ENCODE data around the gene NF1.
"Not testable (repeated sequence)": the region's sequence is repeated elsewhere in the genome, so short reads cannot be mapped to it uniquely, and the experiment has no call there.

Gene NF1

DNA sequence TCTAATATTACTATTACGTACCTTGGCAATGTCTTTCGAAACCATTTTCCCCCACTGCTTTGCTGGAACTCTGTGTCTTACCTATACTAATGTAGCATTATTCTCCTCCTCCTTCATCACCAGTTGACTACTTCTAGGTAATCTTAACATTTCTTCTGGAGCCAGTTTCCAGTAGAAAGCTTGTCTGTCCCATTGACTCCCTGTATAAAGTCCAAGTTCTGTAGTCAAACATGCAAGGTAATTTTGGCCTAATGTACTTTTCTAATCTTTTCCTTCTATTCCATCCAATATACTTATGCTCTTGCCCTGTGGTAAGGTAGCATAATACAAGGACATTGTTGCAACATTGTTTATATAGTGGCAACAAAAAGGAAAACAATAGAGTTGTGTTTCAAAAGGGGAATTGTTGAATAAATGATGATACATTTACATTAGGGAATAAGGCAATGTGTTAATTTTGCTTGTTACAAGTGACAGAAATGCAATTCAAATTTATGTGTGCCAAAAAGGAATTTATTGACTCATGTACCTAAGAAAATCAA, 174.3 kb downstream of the NF1 start:
- FAIRE-seq: no peak

DNA sequence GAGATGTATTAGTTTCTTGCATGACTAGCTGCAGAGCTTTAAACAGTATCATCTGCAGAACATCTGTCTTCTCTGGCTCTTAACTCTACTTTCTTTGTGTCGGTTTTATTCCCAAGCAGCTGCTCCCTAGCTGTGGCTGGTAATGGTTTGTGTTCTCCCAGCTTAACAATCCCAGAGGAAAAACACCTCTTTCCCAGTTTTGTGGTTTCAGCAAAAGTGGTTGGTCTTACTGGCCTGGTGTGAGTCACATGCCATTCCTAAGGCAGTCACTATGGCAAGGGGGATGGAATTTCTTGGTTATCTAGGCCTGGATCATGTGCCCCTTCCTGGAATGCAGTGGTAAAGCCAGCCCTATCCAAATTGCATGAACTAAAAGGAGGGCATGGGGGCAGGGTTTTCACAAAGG, 174.8 kb downstream of the NF1 start:
- no peak for FAIRE-seq

DNA sequence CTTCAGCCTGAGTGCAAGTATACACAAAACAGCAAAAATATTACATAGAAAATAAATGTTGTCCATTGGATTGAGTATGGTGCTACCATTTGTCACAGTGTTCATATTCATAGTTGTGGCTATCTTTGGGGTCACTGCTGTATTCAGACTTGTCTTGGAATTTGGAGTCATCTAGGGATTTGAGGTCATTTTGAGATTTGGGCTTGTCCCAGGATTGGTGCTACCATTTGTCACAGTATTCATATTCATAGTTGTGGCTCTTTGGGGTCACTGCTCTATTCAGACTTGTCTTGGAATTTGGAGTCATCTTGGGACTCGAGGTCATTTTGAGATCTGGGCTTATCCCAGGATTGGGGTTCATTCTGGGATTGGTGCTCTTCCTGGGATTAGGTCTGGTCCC, 177.5 kb downstream of the NF1 start:
- no peak for FAIRE-seq

DNA sequence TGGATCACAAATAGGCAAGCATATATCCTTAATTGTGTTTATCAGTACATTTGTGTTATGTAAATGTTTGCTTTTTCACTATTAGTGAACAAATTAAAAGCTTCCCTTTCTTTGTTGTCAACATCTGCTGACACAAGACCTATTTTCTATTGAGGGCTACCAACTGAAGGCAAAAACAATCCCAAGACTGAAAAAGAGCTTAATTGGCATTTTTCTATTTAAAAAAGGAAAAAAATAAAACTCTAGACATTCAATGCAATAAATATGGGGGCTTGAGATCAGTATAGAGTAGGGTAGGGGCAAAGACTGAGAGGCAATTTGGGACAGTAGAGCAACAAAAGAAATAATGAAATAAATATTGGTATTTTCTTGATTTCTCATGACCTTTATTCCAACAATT, 178.0 kb downstream of the NF1 start:
- FAIRE-seq: no peak

DNA sequence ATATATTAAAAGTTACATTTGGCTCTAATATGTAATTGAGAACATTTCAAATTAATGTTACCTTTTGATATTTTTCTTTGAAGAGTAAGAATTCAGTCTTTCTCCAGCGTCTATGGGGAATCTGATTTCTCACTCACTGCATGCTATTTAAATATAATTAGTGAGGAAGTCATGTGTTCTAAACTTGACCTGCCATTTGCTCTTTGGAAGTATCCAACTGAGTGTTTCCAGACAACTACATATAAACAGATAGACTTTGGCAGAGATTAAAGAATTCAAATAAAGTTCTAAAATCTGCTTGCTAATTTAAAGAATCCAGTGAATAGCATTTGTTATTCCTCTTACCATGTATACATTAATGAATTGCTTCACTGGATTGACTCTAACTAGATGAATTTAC, 178.7 kb downstream of the NF1 start:
- no peak for FAIRE-seq

DNA sequence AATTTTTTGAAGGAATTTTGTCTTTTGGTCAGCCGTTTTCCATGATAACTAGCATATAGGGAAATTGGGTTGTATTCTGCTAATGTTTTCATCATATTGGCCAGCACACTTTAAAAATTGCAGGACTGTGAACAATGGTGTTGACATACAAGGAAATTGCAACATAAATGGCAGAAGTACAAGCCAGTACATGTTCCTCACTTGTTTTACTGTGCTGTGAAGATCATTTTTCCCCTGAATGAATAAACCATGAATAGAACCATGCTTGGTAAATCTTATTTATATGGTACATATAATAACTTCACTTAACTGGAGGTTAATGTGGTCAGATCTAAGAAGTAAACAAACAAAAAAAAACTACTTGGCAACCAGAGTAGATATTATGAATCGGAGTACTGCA, 179.5 kb downstream of the NF1 start:
- no peak for FAIRE-seq

DNA sequence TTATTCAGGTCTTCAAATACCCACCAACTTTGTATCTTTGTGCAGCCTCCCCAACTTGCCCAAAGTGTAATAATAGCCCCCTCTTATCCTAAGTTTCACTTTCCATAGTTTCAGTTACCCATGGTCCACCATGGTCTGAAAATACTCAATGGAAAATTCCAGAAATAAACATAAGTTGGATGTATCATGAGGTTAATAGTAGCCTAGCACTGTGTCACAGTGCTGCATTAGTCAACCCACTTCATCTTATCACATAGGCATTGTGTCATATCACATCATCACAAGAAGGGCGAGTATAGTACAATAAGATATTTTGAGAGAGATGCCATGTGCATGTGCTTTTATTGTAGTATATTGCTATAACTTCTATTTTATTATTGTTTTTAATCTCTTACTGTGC, 180.3 kb downstream of the NF1 start:
- no peak for FAIRE-seq

DNA sequence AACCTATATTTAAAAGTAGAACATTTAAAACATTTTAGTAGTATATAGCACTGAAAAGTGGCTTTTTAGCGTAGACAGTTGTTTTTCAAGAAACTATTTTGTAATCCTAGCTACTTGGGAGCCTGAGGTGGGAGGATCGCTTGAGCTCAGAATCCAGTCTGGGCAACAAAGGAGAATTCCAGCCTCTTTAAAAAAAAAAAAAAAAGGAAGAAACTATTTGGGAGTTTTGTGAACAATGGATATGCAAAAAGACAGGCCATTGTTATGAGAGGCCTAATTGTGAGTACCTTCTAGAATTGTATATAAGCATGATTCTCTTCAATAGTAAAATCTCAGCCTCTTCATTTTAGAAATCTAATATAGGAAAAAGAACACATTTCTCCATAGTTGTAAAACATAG, 184.6 kb downstream of the NF1 start:
- FAIRE-seq: no peak

DNA sequence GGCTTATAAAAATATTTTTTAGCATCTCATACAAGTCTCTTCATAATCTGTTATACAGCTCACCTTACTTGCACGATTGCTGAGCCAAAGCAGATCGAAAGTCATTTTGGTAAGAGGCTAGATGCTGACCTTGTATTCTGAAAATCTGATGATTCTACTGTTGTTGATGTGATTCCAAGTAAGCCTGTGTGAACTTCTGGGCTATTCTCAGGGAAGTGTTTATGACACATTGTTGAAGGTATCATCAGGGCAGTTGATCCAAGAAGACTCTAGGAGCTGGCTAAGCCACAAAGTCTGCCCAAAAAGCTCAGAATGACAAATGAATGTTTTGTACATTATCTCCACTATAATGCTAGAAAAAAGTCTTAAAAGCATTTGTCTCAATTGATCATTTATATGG, 186.3 kb downstream of the NF1 start:
- no peak for FAIRE-seq

DNA sequence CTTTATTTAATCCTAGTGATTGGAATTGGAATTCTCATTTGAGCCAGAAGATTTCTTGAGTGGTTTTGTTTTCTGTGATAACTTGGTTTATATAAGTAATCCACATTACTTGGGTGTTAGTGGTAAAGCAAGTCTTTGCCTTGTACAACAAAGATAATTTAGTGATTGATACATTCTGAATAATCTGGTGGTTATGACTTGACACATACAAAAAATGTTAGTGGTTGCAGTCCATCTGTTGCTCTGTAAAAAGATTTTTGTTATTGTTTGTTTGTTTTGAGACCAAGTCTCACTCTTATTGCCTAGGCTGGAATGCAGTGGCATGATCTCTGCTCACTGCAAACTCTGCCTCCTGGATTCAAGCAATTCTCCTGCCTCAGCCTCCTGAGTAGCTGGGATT, 189.1 kb downstream of the NF1 start:
- no peak for FAIRE-seq

DNA sequence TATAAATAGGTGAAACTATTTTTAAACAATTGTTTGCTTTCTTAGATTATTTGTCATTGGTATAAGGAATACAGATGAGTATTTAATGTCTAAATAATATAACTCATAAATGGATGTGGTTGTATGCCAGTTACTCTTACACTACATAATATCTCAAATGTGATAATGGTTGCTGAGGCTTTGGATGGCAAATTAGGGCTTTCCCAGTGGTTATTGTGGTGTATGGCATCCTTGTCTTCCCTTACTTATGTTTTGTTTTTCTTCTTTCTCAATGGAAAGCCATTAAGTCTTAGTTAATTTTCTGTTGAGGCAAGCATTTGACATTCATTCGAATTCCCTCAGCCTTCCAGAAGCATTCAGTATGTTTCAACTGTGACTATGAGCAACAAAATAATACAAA, 191.8 kb downstream of the NF1 start:
- FAIRE-seq: no peak

DNA sequence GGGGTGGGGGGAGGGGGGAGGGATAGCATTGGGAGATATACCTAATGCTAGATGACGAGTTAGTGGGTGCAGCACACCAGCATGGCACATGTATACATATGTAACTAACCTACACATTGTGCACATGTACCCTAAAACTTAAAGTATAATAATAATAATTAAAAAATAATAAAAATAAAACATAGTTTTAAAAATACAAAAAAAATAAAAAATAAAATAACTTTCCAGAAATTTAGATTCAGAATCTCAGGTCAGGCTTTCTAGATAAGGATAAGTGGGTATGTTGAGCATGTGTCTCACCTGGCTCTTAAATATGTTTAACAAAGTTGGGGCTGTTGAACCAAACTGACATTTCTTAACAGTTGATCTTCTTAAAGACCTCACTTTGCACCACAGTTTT, 193.2 kb downstream of the NF1 start:
- FAIRE-seq: not testable (repeated sequence)

DNA sequence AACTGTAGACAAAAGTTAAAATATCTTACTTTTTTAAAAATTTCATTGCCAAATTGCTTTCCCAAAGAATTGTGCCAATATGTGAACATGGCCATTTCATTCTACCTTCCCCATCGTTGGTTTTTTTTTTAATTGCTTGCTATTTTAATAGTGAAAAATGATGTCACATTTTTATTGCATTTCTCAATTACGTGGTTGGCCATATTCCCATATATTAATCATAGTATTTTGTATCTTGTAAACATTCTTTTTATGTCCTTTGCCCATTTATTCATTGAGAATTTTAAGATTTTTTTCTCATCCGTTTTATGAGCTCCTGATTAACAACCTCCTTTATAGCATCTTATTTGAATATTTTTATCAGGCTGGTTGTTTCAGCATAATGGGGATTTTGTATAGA, 195.0 kb downstream of the NF1 start:
- peak; percentile 3 for FAIRE-seq

DNA sequence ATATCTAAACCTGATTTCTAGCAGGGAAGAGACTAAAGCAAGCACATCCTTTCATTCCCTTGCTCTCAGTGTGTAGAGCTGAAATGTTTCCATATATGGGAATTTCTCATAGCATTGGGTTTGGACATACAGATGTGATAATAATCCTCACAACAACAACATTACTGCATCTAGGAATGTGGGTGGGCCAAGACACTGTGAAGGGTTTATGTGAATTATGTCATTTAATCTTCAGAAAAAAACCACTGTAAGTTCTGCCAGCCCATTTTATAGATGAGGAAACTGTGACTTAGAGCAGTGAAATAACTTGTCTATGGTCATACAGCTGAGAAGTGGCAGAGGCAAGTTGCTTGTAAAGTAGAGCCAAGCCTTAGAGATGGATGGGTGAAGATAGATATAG, 197.0 kb downstream of the NF1 start:
- FAIRE-seq: no peak

DNA sequence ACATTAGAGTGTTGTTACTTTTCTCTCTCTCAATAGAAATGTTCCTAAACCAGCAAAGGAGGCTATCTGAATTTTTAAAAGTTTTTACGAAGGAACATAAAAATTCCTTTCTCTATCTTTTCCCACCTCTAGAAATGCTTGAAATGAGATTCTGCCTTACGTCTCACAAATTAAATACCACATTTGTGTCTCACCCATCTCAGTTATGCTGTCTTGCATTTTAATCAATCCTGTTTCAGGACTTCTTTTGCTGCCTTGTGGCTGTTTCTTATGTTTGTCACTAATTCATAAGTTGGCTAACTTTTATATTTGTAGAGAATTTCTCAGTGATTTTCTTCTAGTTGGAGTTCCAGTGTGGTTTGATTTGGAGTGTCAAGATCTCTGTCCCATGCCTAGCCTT, 198.8 kb downstream of the NF1 start:
- no peak for FAIRE-seq

DNA sequence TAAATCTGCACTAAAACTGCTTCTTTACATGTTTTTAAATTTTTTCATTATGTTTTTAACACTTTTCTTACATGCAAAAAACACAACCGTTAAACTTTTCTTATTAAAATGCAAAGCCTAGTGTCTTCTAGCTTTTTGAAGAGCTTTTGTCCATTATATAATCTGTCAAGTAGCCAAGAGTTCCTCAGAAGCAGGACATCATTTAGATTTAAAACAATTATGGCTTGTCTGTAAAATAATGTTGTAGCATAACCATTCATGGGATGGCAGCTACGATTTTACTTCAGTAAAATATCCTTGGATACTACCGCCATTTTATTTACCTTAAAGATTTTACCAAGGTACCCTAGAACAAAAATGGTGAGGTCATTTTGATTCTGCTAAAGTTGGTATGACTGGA, 199.5 kb downstream of the NF1 start:
- FAIRE-seq: no peak

DNA sequence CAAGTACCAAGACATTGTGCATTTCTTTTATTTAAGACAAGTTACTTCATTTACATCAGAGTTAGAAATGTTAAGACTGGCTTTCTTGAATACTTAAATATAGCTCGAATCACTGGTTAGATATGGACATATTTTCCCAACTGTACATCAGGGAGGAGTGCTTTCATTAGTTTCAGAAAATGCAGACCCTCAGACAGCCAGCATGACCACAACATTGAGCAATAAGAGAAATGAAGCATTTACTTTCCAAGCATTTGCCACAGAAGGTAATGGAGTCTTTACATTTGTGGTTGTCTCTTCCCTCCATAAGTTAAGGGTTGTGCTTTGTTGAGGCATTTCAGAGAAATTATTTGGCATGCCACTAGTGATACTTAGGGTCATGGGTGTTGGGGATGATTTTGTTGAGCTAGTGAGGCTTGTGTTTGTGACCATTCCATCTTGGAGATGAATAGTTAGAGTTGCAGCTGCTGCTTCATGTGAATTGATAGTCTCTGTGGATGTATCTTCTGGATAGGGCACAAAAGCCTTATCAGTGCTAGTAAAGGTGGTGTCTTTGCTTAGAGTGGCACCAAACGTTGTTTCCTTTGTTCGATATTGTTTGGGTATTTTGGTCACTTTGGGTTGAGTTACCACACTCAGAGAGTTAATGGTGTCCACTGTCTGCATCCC, 200.2 kb downstream of the NF1 start:
- FAIRE-seq: no peak

DNA sequence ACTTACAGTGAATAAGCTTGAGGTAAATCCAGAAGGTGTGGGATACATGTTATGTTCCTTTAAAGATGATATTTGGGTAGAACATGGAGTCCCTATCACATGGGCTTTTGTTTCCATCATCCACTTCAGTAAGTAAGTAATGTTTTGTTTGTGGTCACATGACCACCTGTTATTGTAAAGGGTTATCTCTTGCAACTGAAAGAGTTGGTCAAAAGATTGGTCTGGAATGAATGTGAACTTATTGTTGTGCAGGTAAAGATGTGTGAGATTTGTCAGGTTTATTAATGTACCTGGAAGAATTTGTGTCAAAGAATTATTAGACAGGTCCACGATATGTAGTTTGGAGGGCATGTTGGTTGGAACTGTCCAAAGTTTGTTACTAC, 200.7 kb downstream of the NF1 start:
- FAIRE-seq: no peak

DNA sequence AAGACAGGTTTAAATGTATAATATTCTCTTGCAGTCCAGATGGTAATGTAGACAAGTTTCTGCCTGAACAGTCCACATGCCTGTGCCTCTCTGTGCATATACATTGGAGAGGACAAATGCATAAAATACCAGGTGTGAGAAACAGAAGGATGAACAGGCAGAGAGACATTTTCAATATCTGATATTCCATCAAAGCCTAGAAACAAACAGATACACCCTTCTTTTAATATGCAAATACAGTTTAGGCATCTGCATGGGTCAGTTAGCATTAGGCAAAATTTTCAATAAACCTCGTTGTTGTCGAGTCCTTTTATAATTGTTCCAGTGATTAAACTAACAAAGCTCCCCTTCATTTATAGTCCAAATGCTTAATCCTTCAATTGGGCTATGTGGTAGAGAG, 201.4 kb downstream of the NF1 start:
- FAIRE-seq: no peak

DNA sequence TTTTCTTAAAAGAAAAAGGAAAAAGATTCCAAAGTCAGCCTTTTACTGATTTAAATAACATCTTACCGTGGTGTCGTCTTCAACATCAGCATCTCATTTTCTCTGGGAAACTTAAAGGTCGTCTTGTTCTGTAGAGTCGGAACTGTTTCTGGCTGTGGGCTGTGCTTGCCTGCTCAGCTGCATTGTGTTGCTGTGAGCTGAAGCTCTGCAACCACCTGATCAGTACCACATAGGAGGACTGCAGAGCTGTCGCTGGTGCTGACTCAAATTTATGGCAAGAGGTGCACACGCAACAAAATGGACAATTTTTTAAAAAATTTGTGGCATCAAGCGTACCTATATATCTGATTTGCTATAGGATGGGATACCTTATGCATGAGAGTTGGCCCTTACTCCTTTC, 202.3 kb downstream of the NF1 start, which contains the start of gene OMG:
Gene OMG, minus strand, starts transcription at position 150 of the 400 bp plus-strand sequence. CDS start 908 bp downstream, outside the sequence.
- no peak for FAIRE-seq

DNA sequence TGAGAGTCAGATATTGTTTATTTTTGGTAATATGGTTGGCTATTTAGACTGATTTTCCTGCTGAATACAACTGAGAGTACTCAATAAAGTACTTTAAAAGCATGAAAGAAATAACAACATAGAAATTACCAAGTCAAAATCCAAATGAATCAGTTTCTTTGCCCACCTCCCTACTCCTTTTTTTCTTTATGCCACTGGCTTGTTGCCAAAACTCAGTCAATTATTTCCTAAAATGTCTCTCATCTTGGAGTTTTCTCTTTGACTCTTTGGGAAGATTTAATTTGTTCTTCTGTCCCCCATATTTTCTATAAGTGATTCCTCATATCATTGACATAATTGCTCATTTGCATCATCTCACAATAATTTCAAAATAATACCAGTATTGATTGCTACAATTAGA, 204.8 kb downstream of the NF1 start:
- FAIRE-seq: no peak

DNA sequence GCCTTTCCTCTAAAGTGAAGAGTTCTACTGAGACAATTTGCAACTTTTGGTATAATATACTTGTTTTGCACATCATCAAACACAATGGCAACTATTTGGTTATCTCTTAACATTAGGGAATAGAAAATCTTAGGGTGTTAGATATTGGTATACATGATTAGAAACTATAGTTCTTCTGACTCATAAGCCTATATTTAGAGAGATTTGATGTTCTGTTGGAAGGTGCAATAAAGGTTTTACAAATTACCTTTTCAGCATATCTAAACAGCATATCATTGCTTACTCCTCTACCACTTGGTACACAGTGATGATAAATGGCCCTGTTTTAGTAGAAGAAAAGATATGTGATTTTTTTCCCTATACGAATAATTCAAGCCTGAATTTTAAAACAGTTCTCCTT, 212.9 kb downstream of the NF1 start:
- FAIRE-seq: no peak

DNA sequence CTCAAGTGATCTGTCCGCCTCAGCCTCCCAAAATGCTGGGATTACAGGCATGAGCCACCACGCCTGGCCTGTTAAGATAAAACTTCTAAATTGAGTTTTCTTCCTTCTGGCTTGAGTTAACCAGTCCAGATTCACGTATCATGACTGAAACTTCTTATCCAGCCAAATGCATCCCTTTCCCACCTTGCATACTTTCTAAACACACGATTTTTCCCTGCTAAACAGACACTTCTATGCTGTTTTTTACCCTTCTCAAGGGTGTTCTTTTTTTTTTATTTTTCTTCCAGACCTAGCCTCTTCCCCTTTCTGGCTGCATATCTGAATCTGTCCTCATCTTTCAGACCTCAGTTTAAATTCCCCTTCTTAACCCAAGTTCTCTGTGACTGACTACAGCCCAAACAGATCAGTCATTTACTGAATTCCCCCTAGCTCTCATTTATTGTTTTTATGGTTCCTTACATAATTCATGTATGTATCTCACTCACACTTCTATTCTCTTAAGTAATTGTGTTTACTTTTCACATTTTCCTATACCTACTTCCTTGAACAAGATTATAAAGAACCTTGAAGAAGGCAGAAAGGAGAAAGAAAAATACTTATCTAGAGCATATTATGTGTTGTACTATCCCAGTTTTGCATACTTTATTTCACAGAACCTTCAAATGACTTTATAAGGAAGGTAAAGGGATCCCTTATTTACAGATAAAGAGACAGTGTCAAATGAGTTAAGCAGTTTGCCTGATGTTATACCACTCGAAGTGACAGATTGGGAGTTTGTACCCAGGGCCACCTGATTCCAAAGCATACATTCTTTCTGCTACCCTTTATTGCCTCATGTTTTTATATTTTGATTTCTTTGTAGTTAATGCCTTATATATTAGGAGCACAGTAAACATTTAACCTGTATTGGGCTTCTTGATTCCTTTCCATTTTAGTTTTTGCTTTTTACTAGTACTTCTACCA, 213.9 kb downstream of the NF1 start:
- FAIRE-seq: no peak

DNA sequence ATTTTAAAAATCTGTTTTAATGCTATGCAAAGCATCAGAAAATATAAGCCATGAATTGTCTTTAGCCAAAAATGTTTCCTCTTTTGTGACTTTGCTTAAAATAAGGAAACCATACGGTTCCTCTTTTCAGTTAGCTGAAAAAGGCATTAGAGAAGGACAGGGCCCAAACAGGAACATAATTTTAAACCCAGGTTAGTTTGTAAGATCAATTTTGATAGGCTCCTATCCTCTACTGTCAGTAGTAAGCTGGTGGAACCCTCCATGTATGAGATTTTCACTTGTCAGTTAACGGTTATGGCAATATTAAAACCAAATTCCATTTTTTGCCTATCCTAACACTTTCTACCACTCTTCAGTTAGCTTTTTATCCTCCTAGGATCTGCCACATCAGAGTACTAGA, 214.8 kb downstream of the NF1 start:
- no peak for FAIRE-seq
